ENCODE measurements around the gene NMNAT3. TPM values are rescaled to one million over a fixed set of nuclear protein-coding genes. Genes with fewer than 3 reads are reported as not detected.

NMNAT3 gene
- total and polyA plus RNA-seq, 2 experiments from 2014 or later, result 8.3 to 9.2 TPM

GRCh38 chr3:139577346-139577745 lies 100.4 kb downstream of the NMNAT3 start:
- ATAC-seq, result no peak
- Histone ChIP-seq H4K20me1 (replicated peaks; ENCODE audit: insufficient read depth) (no peaks in the 10 kb centered on the region; the same call in 1 of the 2 replicates), H3K36me3 (ENCODE audit: insufficient read depth) (no peaks in the 10 kb centered on the region), H3K4me2 (no peak overlapping the region), H3K4me1 (ENCODE audit: insufficient read depth) (peaks cover 5% of the 10 kb centered on the region; the same call in 1 of the 2 replicates), H3K9me2 (ENCODE audit: insufficient read depth) (0 out of 2 replicates have a peak, but pooled peaks cover 5% of the 10 kb centered on the region), H3K4me3 (no peak overlapping the region), H3F3A (replicated peaks; ENCODE audit: low read depth) (no peaks in the 10 kb centered on the region), H3K27me3 (ENCODE audit: insufficient read depth) (no peaks in the 10 kb centered on the region), H3K79me2 (replicated peaks; ENCODE audit: insufficient read depth) (no peaks in the 10 kb centered on the region), H3K27ac (ENCODE audit: low read depth) (no peak overlapping the region), H2AFZ (no peak overlapping the region)
- TF ChIP-seq ZNF462 (CRISPR knock-in tag; IDR thresholded peaks at IDR 0.05), result no peak
- TF ChIP-seq EZH2phosphoT487 (IDR thresholded peaks at IDR 0.05; ENCODE audit: unreplicated experiment), result no peak
- TF ChIP-seq CTCF (conservative IDR thresholded peaks at IDR 0.05; ENCODE audit: low read depth in 2 of 2), result no peak
- no peak for TF ChIP-seq POLR2AphosphoS5 (IDR thresholded peaks at IDR 0.05; ENCODE audit: low read depth)
- TF ChIP-seq ZNF114 (CRISPR knock-in tag; IDR thresholded peaks at IDR 0.05), result no peak
- TF ChIP-seq ZNF331 (CRISPR knock-in tag; IDR thresholded peaks at IDR 0.05; ENCODE audit: low read depth), result no peak
- TF ChIP-seq REST (IDR thresholded peaks at IDR 0.05; ENCODE audit: unreplicated experiment), result no peak
- TF ChIP-seq JUNB (IDR thresholded peaks at IDR 0.05; ENCODE audit: unreplicated experiment), result no peak
- no peak for TF ChIP-seq EZH2 (IDR thresholded peaks at IDR 0.05; ENCODE audit: low read depth, unreplicated experiment)
- no peak for TF ChIP-seq ETS1 (IDR thresholded peaks at IDR 0.05)
- TF ChIP-seq CREB1 (CRISPR knock-in tag; IDR thresholded peaks at IDR 0.05; ENCODE audit: low read depth), result no peak
- no peak for TF ChIP-seq NANOG (IDR thresholded peaks at IDR 0.05; ENCODE audit: borderline replicate concordance)
- no peak for TF ChIP-seq STAT1 (IDR thresholded peaks at IDR 0.05; ENCODE audit: unreplicated experiment)
- DNase-seq (ENCODE audit: low spot score), result no peak
- Mint-ChIP-seq H3K4me3 (no peak overlapping the region), H3K27ac (no peak overlapping the region), H3K4me1 (peaks cover 9% of the 10 kb centered on the region; the same call in 2 of the 3 replicates), H3K27me3 (ENCODE audit: insufficient read depth, low read depth, poor library complexity) (no peaks in the 10 kb centered on the region), H3K36me3 (ENCODE audit: low read depth) (no peaks in the 10 kb centered on the region; the same call in 2 of the 3 replicates), H3K9me3 (no peaks in the 10 kb centered on the region; the same call in 2 of the 3 replicates)

All from GM23338 (cell line).